Smooth muscle cell (in vitro differentiated cells): Measurements from ENCODE around the gene SASH3. TPM values are rescaled to one million over a fixed set of nuclear protein-coding genes. Genes with fewer than 3 reads are reported as not detected.

ENCODE experiments used
- DNase-seq: peaks from one replicate; lab custom pipeline; 2025; ENCODE audit not compliant: unreplicated experiment; lab: John Stamatoyannopoulos, UW
- H2AFZ ChIP-seq: fragments of 200-600 bp; sonication (generic); 2 replicates; pipeline ENCODE4 v1.6.0; 2016; ENCODE audit warnings: antibody characterized with exemption, low read depth, mild to moderate bottlenecking
- H3F3A ChIP-seq: fragments of 200-600 bp; sonication (generic); 2 replicates; pipeline ENCODE4 v1.6.0; 2017; ENCODE audit warnings: antibody characterized with exemption, low read depth
- H3K27ac ChIP-seq: fragments of 200-600 bp; sonication (generic); 2 replicates; pipeline ENCODE4 v1.5.1; 2016; ENCODE audit warnings: low read depth, mild to moderate bottlenecking
- H3K27me3 ChIP-seq: fragments of 200-600 bp; sonication (generic); 2 replicates; pipeline ENCODE4 v1.6.1; 2016; ENCODE audit warnings: low read depth, mild to moderate bottlenecking
- H3K36me3 ChIP-seq: fragments of 200-600 bp; sonication (generic); 2 replicates; pipeline ENCODE4 v1.5.1; 2016; ENCODE audit warnings: low read depth
- H3K4me1 ChIP-seq: fragments of 200-600 bp; sonication (generic); 2 replicates; pipeline ENCODE4 v1.5.1; 2016; ENCODE audit warnings: low read depth
- H3K4me2 ChIP-seq: fragments of 200-600 bp; sonication (generic); 2 replicates; pipeline ENCODE4 v1.6.0; 2016; ENCODE audit warnings: mild to moderate bottlenecking
- H3K4me3 ChIP-seq: fragments of 200-600 bp; sonication (generic); 2 replicates; pipeline ENCODE4 v1.5.1; 2016; ENCODE audit warnings: mild to moderate bottlenecking
- H3K79me2 ChIP-seq: fragments of 200-600 bp; sonication (generic); 2 replicates; pipeline ENCODE4 v1.6.0; 2016; ENCODE audit warnings: low read depth, mild to moderate bottlenecking
- H3K9ac ChIP-seq: fragments of 200-600 bp; sonication (generic); 2 replicates; pipeline ENCODE4 v1.6.0; 2016; ENCODE audit warnings: low read depth
- H3K9me3 ChIP-seq: fragments of 200-600 bp; sonication (generic); replicated peaks from 2 replicates; pipeline ENCODE4 v1.5.1; 2016; ENCODE audit warnings: low read depth
- H4K20me1 ChIP-seq: fragments of 200-600 bp; sonication (generic); 2 replicates; pipeline ENCODE4 v1.6.0; 2016; ENCODE audit warnings: low read depth
- WGBS: methylation state at CpG from one replicate; pipeline ENCODE4 v1.1.7; 2016; ENCODE audit warnings: low lambda C conversion rate; 5-methylcytosine and 5-hydroxymethylcytosine counted together
- polyA plus RNA-seq: library from polyadenylated mRNA; unstranded; fragments of >200 nt; fragmentation: Nextera tagmentation; extraction: Ambion mirVana; gene quantifications from 2 replicates; pipeline ENCODE4 v1.2.1, GENCODE V29; 2016
- total RNA-seq: library from RNA; depleted of rRNA; stranded (reverse); fragments of >200 nt; gene quantifications from 2 replicates; pipeline ENCODE4 v1.2.3, GENCODE V29; 2014
- TF ChIP-seq, protein P1 (sequence below): fragments of 200-600 bp; sonication (generic); IDR thresholded peaks from 2 replicates; pipeline ENCODE4 v1.5.1; 2017; ENCODE audit warnings: borderline replicate concordance, mild to moderate bottlenecking, antibody characterized with exemption; ENCODE audit not compliant: insufficient read depth, poor library complexity, severe bottlenecking

SASH3 gene
- total and polyA plus RNA-seq, 2 experiments from 2014 or later: not detected

DNA sequence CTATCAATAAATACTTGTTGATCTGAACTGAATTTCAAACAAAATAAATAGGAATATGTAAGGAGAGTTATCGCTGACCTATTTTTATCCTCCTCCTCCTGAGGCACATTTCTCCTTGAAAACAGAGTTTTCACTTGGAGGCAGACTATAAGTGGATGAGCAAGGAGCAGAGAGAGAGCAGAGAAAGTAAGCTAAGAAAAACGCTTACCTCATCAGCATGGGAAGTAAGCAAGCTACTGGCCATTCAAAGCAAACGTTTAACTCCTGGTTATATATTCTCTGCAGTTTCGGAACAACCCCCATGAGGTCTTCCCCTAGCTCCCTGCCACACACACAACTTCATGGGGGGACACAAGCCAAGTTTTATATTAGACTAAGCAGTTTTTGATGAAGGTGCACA lies 50.7 kb downstream of the SASH3 start:
- Histone ChIP-seq H3K9me3 (no peaks in the 10 kb centered on the region), H3K27me3 (no peaks in the 10 kb centered on the region), H3K79me2 (no peaks in the 10 kb centered on the region), H2AFZ (no peak overlapping the region), H4K20me1 (peaks cover 43% of the 10 kb centered on the region), H3K27ac (no peak overlapping the region), H3K4me3 (no peak overlapping the region), H3K36me3 (no peaks in the 10 kb centered on the region), H3K9ac (no peak overlapping the region), H3K4me2 (no peak overlapping the region), H3K4me1 (no peaks in the 10 kb centered on the region), H3F3A (no peaks in the 10 kb centered on the region)
- TF ChIP-seq, protein P1, sequence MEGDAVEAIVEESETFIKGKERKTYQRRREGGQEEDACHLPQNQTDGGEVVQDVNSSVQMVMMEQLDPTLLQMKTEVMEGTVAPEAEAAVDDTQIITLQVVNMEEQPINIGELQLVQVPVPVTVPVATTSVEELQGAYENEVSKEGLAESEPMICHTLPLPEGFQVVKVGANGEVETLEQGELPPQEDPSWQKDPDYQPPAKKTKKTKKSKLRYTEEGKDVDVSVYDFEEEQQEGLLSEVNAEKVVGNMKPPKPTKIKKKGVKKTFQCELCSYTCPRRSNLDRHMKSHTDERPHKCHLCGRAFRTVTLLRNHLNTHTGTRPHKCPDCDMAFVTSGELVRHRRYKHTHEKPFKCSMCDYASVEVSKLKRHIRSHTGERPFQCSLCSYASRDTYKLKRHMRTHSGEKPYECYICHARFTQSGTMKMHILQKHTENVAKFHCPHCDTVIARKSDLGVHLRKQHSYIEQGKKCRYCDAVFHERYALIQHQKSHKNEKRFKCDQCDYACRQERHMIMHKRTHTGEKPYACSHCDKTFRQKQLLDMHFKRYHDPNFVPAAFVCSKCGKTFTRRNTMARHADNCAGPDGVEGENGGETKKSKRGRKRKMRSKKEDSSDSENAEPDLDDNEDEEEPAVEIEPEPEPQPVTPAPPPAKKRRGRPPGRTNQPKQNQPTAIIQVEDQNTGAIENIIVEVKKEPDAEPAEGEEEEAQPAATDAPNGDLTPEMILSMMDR: no peak
- DNase-seq: no peak
- 83% methylated on average over 4 of the region's 4 CpGs for WGBS

DNA sequence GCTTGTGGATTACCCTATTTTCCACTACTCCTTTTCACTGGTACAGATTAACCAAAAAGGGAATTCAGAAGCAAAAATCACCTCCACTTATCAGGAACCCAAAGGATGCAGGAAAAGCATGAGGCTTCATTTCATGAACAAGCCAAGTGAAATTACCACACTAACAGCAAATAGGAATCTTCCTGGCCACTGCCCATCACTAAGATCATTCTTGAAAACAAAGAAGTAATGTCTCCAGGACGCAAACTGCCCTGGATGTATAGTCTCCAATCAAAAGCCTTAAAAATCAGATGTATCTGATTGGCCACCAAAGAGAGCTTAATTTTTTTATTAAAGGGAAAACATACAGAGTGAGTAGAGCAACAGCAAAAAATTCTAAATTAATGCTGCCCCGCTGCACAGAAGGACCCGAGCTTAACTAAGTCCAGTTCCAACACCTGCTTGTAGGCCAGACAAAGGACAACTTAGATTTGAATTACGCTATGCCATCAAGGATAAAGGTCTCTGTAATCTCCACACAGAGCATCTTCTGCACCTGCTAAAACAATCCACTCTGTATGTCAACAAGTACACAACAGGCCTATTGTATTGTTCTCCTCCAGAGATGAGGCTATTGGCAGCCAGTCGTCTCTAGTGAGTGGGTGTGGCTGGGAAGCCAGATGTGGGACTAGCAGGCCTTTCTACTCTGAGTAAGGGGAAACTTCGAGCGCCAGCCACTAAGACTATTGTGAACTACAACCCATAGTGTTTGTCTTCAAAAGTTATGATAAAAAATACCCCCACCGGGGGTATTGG lies 51.5 kb downstream of the SASH3 start:
- Histone ChIP-seq H3K9me3 (no peaks in the 10 kb centered on the region), H3F3A (no peaks in the 10 kb centered on the region), H3K9ac (no peak overlapping the region), H3K36me3 (no peaks in the 10 kb centered on the region), H3K27me3 (no peaks in the 10 kb centered on the region), H3K4me3 (no peak overlapping the region), H2AFZ (no peak overlapping the region), H3K4me2 (no peak overlapping the region), H4K20me1 (peaks cover 43% of the 10 kb centered on the region), H3K27ac (no peak overlapping the region), H3K4me1 (no peaks in the 10 kb centered on the region), H3K79me2 (no peaks in the 10 kb centered on the region)
- WGBS: 82% methylated on average over 8 of the region's 8 CpGs
- DNase-seq: no peak
- TF ChIP-seq, protein P1: no peak

DNA sequence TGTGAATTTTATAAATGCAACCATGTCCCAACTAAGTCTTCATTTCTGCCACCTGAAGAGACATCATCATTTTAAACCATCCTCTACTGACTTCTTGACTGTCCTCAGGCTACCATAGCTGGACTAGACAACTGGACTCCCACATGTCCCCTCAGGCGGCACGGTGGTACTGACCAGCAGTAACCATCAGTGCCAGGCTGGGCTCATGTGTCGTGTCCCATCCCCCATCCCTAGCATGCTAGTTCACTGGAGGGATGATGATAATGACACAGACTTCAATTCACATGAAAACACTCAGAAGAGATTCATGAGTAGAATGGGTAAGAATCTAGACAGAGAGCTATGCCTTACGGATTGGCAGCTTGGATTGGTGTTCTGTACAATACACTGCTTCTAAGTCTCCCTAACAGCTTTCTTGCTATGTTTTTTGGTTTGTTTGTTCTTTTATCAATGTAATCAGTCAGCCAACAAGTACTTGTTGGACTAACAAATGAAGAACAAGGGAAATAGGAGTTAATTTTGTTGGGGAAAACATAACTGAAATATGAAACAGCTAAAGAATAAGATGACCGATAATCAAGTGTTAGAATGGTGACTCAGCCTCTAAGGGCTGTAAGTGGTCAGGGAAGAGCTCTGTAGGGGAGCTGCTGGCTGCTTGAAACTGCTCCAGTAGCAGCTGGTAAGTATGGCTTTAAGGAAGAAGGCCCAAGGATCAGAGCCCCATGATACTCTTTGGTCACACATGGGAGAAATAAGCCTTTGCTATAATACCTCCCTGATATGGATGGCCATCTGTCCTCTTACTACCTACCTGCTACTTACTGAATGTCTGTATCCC lies 53.6 kb downstream of the SASH3 start:
- Histone ChIP-seq H2AFZ (no peak overlapping the region), H3K27ac (no peak overlapping the region), H3K4me2 (no peak overlapping the region), H3K9me3 (no peaks in the 10 kb centered on the region), H3K27me3 (no peaks in the 10 kb centered on the region), H3K4me1 (no peaks in the 10 kb centered on the region), H3K9ac (no peak overlapping the region), H4K20me1 (peaks cover 63% of the 10 kb centered on the region), H3K4me3 (no peak overlapping the region), H3K79me2 (no peaks in the 10 kb centered on the region), H3K36me3 (no peaks in the 10 kb centered on the region), H3F3A (no peaks in the 10 kb centered on the region)
- TF ChIP-seq, protein P1: no peak
- 81% methylated on average over 5 of the region's 5 CpGs for WGBS
- no peak for DNase-seq
